ENCODE measurements around the gene AP3B1.
"Not testable (repeated sequence)": the region's sequence is repeated elsewhere in the genome, so short reads cannot be mapped to it uniquely, and the experiment has no call there.

Gene AP3B1

GRCh38 chr5:78070691-78071090, 223.8 kb downstream of the AP3B1 start:
- DNase-seq (ENCODE audit: low read depth in 2 of 2) = not testable (repeated sequence)

GRCh38 chr5:78067581-78067980, 226.9 kb downstream of the AP3B1 start:
- DNase-seq (ENCODE audit: low read depth in 2 of 2) = not testable (repeated sequence)

GRCh38 chr5:78066722-78067121, 227.8 kb downstream of the AP3B1 start:
- DNase-seq (ENCODE audit: low read depth in 2 of 2) = not testable (repeated sequence)

GRCh38 chr5:78065663-78066062, 228.8 kb downstream of the AP3B1 start:
- no peak for DNase-seq (ENCODE audit: low read depth in 2 of 2)

GRCh38 chr5:78064941-78065472, 229.5 kb downstream of the AP3B1 start:
- DNase-seq (ENCODE audit: low read depth in 2 of 2) = no peak

- no peak for DNase-seq (ENCODE audit: low read depth in 2 of 2)
Observed at GRCh38 chr5:78063495-78063894, 231.0 kb downstream of the AP3B1 start.

GRCh38 chr5:78062645-78063044, 231.9 kb downstream of the AP3B1 start:
- no peak for DNase-seq (ENCODE audit: low read depth in 2 of 2)

- no peak for DNase-seq (ENCODE audit: low read depth in 2 of 2)
Observed at GRCh38 chr5:78060421-78060820, 234.1 kb downstream of the AP3B1 start.

GRCh38 chr5:78058625-78059024, 235.9 kb downstream of the AP3B1 start:
- no peak for DNase-seq (ENCODE audit: low read depth in 2 of 2)

- no peak for DNase-seq (ENCODE audit: low read depth in 2 of 2)
Observed at GRCh38 chr5:78056901-78057514, 237.5 kb downstream of the AP3B1 start.

- no peak for DNase-seq (ENCODE audit: low read depth in 2 of 2)
Observed at GRCh38 chr5:78056053-78056452, 238.4 kb downstream of the AP3B1 start.

- no peak for DNase-seq (ENCODE audit: low read depth in 2 of 2)
Observed at GRCh38 chr5:78050888-78051287, 243.6 kb downstream of the AP3B1 start.

- DNase-seq (ENCODE audit: low read depth in 2 of 2) = not testable (repeated sequence)
Observed at GRCh38 chr5:78046823-78047222, 247.7 kb downstream of the AP3B1 start.

- DNase-seq (ENCODE audit: low read depth in 2 of 2) = no peak
Observed at GRCh38 chr5:78046006-78046405, 248.5 kb downstream of the AP3B1 start.

GRCh38 chr5:78041805-78042204, 252.7 kb downstream of the AP3B1 start:
- no peak for DNase-seq (ENCODE audit: low read depth in 2 of 2)

GRCh38 chr5:78025540-78025939, 269.0 kb downstream of the AP3B1 start:
- DNase-seq (ENCODE audit: low read depth in 2 of 2) = no peak

GRCh38 chr5:78019744-78020143, 274.8 kb downstream of the AP3B1 start:
- no peak for DNase-seq (ENCODE audit: low read depth in 2 of 2)

- no peak for DNase-seq (ENCODE audit: low read depth in 2 of 2)
Observed at GRCh38 chr5:78016863-78017529, 277.5 kb downstream of the AP3B1 start.

- no peak for DNase-seq (ENCODE audit: low read depth in 2 of 2)
Observed at GRCh38 chr5:78009937-78010527, 284.5 kb downstream of the AP3B1 start.

GRCh38 chr5:78008356-78008967, 286.0 kb downstream of the AP3B1 start:
- DNase-seq (ENCODE audit: low read depth in 2 of 2) = no peak

- no peak for DNase-seq (ENCODE audit: low read depth in 2 of 2)
Observed at GRCh38 chr5:78007233-78007632, 287.3 kb downstream of the AP3B1 start.

GRCh38 chr5:78006449-78006848, 288.0 kb downstream of the AP3B1 start:
- no peak for DNase-seq (ENCODE audit: low read depth in 2 of 2)

Measured in activated CD4-positive, alpha-beta T cell treated with anti-CD3 and anti-CD28 coated beads for 24 hours (primary cell).